ENCODE results near the gene SNAI1.

DNA sequence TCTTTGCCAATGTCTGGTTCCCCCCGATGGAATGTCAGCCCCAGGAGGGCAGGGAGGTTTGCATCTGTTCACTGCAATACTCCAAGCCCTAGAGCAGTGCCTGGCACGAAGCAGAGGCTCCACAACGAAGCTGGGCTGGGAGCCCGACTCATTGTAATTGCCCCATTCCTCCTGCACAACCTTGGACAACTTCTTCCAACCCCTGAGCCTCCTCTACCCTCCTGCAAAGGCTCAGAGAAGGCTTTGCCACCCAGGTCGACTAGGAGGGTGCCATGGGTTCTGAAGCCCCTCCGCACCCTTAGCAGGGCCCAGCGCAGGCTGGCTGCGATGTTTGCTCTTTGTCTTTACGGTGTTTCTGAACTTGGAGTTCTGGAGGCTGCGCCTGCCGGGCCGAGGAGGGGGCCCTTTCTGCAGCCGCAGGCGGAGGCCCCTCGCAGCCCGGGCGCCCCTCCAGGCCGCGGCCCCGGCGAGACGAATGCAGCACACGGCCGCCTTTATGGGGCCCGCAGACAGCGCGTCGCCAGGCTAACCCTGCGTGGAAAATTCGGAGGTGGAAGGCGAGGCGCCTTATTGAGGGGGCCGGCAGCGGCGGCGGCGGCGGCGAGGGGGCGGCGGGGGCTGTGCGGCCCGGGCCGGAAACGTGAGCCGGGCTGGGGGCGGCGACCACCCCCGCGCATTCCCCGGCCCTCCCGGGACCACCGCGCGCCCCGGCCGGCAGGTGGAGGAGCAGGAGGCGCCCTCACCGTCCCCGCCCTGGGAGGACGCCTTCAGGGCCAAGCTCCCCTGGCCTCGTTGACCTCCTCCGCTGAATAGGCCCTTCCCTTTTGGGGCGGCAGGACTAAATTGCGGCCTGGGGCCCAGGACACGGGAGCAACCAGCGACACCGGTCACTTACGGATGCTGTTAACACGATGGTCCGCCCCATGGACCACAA is 27.0 kb downstream of the SNAI1 start:
- TF ChIP-seq POLR2AphosphoS5 (IDR thresholded peaks at IDR 0.05): no peak
- no peak for TF ChIP-seq POLR2A (IDR thresholded peaks at IDR 0.05)
- TF ChIP-seq, protein P1, sequence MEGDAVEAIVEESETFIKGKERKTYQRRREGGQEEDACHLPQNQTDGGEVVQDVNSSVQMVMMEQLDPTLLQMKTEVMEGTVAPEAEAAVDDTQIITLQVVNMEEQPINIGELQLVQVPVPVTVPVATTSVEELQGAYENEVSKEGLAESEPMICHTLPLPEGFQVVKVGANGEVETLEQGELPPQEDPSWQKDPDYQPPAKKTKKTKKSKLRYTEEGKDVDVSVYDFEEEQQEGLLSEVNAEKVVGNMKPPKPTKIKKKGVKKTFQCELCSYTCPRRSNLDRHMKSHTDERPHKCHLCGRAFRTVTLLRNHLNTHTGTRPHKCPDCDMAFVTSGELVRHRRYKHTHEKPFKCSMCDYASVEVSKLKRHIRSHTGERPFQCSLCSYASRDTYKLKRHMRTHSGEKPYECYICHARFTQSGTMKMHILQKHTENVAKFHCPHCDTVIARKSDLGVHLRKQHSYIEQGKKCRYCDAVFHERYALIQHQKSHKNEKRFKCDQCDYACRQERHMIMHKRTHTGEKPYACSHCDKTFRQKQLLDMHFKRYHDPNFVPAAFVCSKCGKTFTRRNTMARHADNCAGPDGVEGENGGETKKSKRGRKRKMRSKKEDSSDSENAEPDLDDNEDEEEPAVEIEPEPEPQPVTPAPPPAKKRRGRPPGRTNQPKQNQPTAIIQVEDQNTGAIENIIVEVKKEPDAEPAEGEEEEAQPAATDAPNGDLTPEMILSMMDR (IDR thresholded peaks at IDR 0.05): no peak

All from transverse colon (tissue), 4 donors.